OCI-LY7 (cell line): Measurements from ENCODE around the gene P3H3. TPM values are rescaled to one million over a fixed set of nuclear protein-coding genes. Genes with fewer than 3 reads are reported as not detected.

Experiments used
- BruUV-seq: library from RNA; stranded (reverse); fragments of 400-500 nt; replicated peaks from 2 replicates; lab custom pipeline; 2021; lab: Mats Ljungman, UMichigan
- CTCF ChIA-PET: fragments of 300-600 bp; sonication (Branson Sonifier 250); formaldehyde crosslinking; loops from one replicate; lab custom pipeline; 2022; ENCODE audit warnings: antibody characterized with exemption; ENCODE audit not compliant: unreplicated experiment; lab: Charles Lee
- POLR2A ChIA-PET: fragments of 300-600 bp; sonication (Branson Sonifier 250); formaldehyde crosslinking; loops from one replicate; lab custom pipeline; 2022; ENCODE audit warnings: antibody characterized with exemption; lab: Charles Lee
- DNase-seq: peaks from one replicate; pipeline ENCODE4 v3.0.0-alpha.2; 2015; ENCODE audit warnings: low spot score
- H2AFZ ChIP-seq: fragments of 200-600 bp; sonication (generic), shearing (Covaris generic); 2 replicates; pipeline ENCODE4 v1.6.1; 2014; ENCODE audit warnings: mild to moderate bottlenecking, antibody characterized with exemption, low read length, moderate library complexity
- H3K27ac ChIP-seq: fragments of 200-600 bp; sonication (generic); 2 replicates; pipeline ENCODE4 v1.5.1; 2014; ENCODE audit warnings: mixed run types, low read depth, mild to moderate bottlenecking, moderate library complexity, low read length, inconsistent platforms; ENCODE audit not compliant: poor library complexity, severe bottlenecking
- H3K36me3 ChIP-seq: fragments of 200-600 bp; sonication (generic); 2 replicates; pipeline ENCODE4 v1.6.1; 2014; ENCODE audit warnings: mild to moderate bottlenecking, antibody characterized with exemption, low read length, moderate library complexity, mixed read lengths; ENCODE audit not compliant: insufficient read depth
- H3K4me1 ChIP-seq: fragments of 200-600 bp; sonication (generic); 2 replicates; pipeline ENCODE4 v1.5.1; 2014; ENCODE audit warnings: mild to moderate bottlenecking, low read length; ENCODE audit not compliant: insufficient read depth, poor library complexity, severe bottlenecking
- H3K4me2 ChIP-seq: fragments of 200-600 bp; sonication (generic); 2 replicates; pipeline ENCODE4 v1.6.1; 2014; ENCODE audit warnings: mild to moderate bottlenecking, low read length
- H3K4me3 ChIP-seq: fragments of 200-600 bp; sonication (generic); 2 replicates; pipeline ENCODE4 v1.5.1; 2014; ENCODE audit warnings: mild to moderate bottlenecking, low read depth, low read length; ENCODE audit not compliant: poor library complexity, severe bottlenecking
- H3K79me2 ChIP-seq: fragments of 200-600 bp; sonication (generic); 2 replicates; pipeline ENCODE4 v1.6.1; 2016; ENCODE audit warnings: low read depth, mild to moderate bottlenecking, low read length, moderate library complexity, mixed read lengths; ENCODE audit not compliant: insufficient read depth
- H3K9me2 ChIP-seq: fragments of 200-600 bp; sonication (generic); 2 replicates; pipeline ENCODE4 v1.6.1; 2016; ENCODE audit warnings: mild to moderate bottlenecking, low read length, mixed read lengths; ENCODE audit not compliant: insufficient read depth
- H3K9me3 ChIP-seq: fragments of 200-600 bp; sonication (generic); 2 replicates; pipeline ENCODE4 v1.6.1; 2014; ENCODE audit warnings: mild to moderate bottlenecking, mixed run types, low read length, mixed read lengths
- H4K20me1 ChIP-seq: fragments of 200-600 bp; sonication (generic); 2 replicates; pipeline ENCODE4 v1.6.1; 2014; ENCODE audit warnings: mild to moderate bottlenecking, antibody characterized with exemption, low read length, moderate library complexity, mixed read lengths; ENCODE audit not compliant: insufficient read depth
- EZH2phosphoT487 ChIP-seq: fragments of 200-600 bp; sonication (generic); IDR thresholded peaks from 2 replicates; pipeline ENCODE4 v1.6.1; 2018; ENCODE audit warnings: low read depth, borderline replicate concordance, mild to moderate bottlenecking, mixed run types, antibody characterized with exemption, low read length, moderate library complexity, mixed read lengths
- intact Hi-C: fragments of 100-400 bp; cut with micrococcal nuclease; formaldehyde crosslinking; loops from one replicate; pipeline ENCODE4 v1.10.0; 2022; ENCODE audit not compliant: unreplicated experiment
- total RNA-seq, 2 experiments: library from RNA; depleted of rRNA in 1 of 2; stranded (reverse); fragments of >200 nt in 1 of 2; shearing (Covaris generic) in 1 of 2; gene quantifications; 2 replicates each; pipeline ENCODE4 v1.2.3, GENCODE V29; 2014 to 2022
- TF ChIP-seq, protein P1 (sequence below): fragments of 200-600 bp; sonication (generic); conservative IDR thresholded peaks from 2 replicates; pipeline ENCODE4 v1.5.1; 2014; ENCODE audit warnings: mild to moderate bottlenecking, antibody characterized with exemption, low read length, moderate library complexity, mixed read lengths

P3H3 gene
- total RNA-seq, 2 experiments from 2014 or later = 0.93 to 1.0 TPM

DNA sequence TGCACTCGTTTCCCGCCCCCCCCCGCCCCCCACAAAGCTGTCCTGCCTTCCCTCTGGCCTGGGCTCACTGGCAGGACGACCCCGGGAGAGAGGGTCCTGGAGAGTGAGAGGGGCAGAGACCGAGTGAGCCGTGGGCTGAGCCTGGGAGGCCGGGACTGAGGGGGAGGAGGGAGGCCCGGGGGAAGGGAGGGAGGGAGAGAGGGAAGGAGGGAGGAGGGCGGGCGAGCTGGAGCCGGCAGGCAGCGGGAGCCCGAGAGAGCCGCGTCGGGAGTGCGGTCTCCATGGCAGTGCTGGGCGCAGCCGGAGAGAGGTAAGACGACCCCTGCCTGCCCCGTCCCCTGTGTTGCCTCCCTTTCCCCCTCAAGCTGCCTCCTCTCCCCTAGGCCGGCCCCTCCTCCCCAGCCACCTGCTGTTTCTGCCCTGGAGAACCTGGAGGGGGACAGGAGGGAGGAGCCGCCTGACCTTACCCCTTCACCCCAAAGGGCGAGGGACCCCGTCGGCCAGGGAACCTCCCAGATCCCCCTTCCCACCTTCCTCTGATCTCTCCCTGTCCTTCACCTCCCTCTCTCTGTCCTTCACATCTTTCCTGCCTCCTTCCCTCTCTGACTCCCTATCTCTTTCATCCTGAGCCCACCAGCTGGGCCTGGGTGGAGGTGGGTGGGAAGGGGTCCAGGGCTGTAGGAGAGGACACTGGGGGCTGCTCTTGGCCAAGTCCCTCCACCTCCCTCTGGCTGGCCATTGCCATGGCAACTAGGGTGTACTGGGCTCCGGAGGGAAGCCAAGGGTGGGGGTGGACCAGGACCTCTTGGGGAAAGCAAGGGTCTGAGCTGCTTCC is 6.4 kb upstream of the P3H3 start, which contains the start of gene GPR162:
Gene GPR162 (plus strand): TSS at position 231 of the 835 bp plus-strand sequence. CDS start 2,078 bp downstream, outside the sequence.
- POLR2A ChIA-PET = interaction anchor here (0.9 to 1.3 kb wide), 2 partner anchors 30 to 32 kb away, joined by 3 to 4 read pairs; partner anchors contain the start of genes CD4 and USP5
- H3K4me2 ChIP-seq = no peak within 1 kb of the TSS
- no peak for DNase-seq
- CTCF ChIA-PET = interaction anchor here (0.5 to 0.9 kb wide), 2 partner anchors 12 to 29 kb away, joined by 3 to 4 read pairs; partner anchors contain the start of gene CDCA3
- no peaks in the 10 kb centered on the region for H3K9me2 ChIP-seq
- H2AFZ ChIP-seq = no peak within 1 kb of the TSS
- intact Hi-C loops = no loop called here
- no TSS peak for BruUV-seq
- TF ChIP-seq EZH2phosphoT487 = no peak
- TF ChIP-seq, protein P1, sequence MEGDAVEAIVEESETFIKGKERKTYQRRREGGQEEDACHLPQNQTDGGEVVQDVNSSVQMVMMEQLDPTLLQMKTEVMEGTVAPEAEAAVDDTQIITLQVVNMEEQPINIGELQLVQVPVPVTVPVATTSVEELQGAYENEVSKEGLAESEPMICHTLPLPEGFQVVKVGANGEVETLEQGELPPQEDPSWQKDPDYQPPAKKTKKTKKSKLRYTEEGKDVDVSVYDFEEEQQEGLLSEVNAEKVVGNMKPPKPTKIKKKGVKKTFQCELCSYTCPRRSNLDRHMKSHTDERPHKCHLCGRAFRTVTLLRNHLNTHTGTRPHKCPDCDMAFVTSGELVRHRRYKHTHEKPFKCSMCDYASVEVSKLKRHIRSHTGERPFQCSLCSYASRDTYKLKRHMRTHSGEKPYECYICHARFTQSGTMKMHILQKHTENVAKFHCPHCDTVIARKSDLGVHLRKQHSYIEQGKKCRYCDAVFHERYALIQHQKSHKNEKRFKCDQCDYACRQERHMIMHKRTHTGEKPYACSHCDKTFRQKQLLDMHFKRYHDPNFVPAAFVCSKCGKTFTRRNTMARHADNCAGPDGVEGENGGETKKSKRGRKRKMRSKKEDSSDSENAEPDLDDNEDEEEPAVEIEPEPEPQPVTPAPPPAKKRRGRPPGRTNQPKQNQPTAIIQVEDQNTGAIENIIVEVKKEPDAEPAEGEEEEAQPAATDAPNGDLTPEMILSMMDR = no peak
- no peak within 1 kb of the TSS for H3K27ac ChIP-seq
- H3K79me2 ChIP-seq = no peaks in the 10 kb centered on the region
- no peaks in the 10 kb centered on the region for H3K36me3 ChIP-seq
- no peak within 1 kb of the TSS for H3K4me3 ChIP-seq
- no peaks in the 10 kb centered on the region for H3K9me3 ChIP-seq
- H3K4me1 ChIP-seq = peaks cover 6% of the 10 kb centered on the region
- H4K20me1 ChIP-seq = no peaks in the 10 kb centered on the region

DNA sequence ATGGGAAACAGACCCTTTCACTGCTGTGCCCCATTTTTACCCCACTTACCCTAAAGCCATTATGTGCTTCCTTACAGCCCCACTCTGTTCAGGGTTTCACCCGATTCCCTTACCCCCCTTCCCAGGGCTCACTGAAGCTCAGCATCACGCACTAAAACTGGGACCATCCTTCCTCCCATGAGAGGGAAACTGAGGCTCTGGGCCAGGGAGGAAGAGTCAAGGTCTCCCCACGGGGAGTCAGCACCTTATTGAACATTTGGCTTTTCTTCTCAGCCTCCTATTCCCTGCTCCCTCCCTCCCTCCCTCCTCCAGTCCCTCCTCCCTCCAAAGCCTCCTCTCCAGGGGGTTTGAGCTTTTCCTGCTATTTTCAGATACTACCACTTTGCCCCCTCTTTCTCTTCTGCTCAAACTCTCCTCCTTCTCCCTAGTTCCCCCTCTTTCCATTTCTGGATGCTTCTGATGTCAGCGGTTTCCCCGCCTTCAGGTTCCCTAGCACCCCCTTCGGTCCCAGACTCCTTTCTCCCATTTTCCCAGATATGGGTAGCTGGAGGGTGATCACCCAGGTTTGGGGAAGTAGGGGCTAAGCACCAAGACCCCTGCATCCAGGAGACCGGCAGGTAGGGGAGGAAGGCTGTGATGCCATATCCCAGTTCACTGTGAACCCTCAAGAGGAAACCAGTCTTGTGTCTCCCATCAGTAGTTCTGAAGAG is 5.6 kb upstream of the P3H3 start:
- no peak overlapping the region for H2AFZ ChIP-seq
- no peak for DNase-seq
- H4K20me1 ChIP-seq = no peaks in the 10 kb centered on the region
- H3K4me2 ChIP-seq = no peak overlapping the region
- BruUV-seq = no TSS peak
- intact Hi-C loops = no loop called here
- ChIA-PET POLR2A (interaction anchor here (1.1 to 1.3 kb wide), 2 partner anchors 9 to 33 kb away, joined by 3 to 5 read pairs; partner anchors contain the start of gene CD4), CTCF (no interaction called here)
- no peaks in the 10 kb centered on the region for H3K36me3 ChIP-seq
- H3K27ac ChIP-seq = no peak overlapping the region
- no peaks in the 10 kb centered on the region for H3K9me2 ChIP-seq
- TF ChIP-seq, protein P1 = no peak
- no peak for TF ChIP-seq EZH2phosphoT487
- no peak overlapping the region for H3K4me3 ChIP-seq
- H3K79me2 ChIP-seq = no peaks in the 10 kb centered on the region
- H3K9me3 ChIP-seq = no peaks in the 10 kb centered on the region
- peaks cover 11% of the 10 kb centered on the region for H3K4me1 ChIP-seq
